Psoas muscle (tissue), 8 donors: ENCODE results near the gene GALNT10. TPM values are rescaled to one million over a fixed set of nuclear protein-coding genes. Genes with fewer than 3 reads are reported as not detected.

Experiments used
- ATAC-seq, 4 donors: fragments of 200-7000 bp; cut with Tn5 transposase; one replicate each; pipeline ENCODE4 v1.9.1; 2020; ENCODE audit warnings: moderate library complexity in 3 of 4, mild to moderate bottlenecking in 2 of 4
- DNase-seq, 2 donors: peaks; one replicate each; pipeline ENCODE4 v3.0.0-alpha.2; 2020
- H3K27ac ChIP-seq: fragments of 200-600 bp; one replicate; pipeline ENCODE4 v1.8.0; 2022
- H3K27me3 ChIP-seq, 3 donors: fragments of 200-600 bp in 1 of 3; one replicate each; pipeline versions ENCODE4 v1.6.1 to v1.8.0; 2013 to 2022; ENCODE audit warnings: low read length in 2 of 3, mild to moderate bottlenecking in 2 of 3, moderate library complexity in 1 of 3; ENCODE audit not compliant: insufficient read depth in 3 of 3
- H3K36me3 ChIP-seq, 2 donors: fragments of 200-600 bp in 1 of 2; one replicate each; pipeline versions ENCODE4 v1.6.1 to v1.8.0; 2013 to 2022; ENCODE audit warnings: low read depth in 1 of 2, mild to moderate bottlenecking in 1 of 2, moderate library complexity in 1 of 2; ENCODE audit not compliant: insufficient read depth in 1 of 2
- H3K4me1 ChIP-seq: fragments of 200-600 bp; one replicate; pipeline ENCODE4 v1.8.0; 2022
- H3K4me3 ChIP-seq: fragments of 200-600 bp; one replicate; pipeline ENCODE4 v1.8.0; 2022; ENCODE audit warnings: mild to moderate bottlenecking
- H3K9me3 ChIP-seq: fragments of 200-600 bp; one replicate; pipeline ENCODE4 v1.8.0; 2022
- WGBS, 3 donors: extraction: QIAGEN DNeasy Blood & Tissue Kit; methylation state at CpG; one replicate each; pipeline versions ENCODE4 v1.1.6 to v1.1.7; 2013; 5-methylcytosine and 5-hydroxymethylcytosine counted together
- intact Hi-C, 2 donors: fragments of 100-400 bp; cut with DNase I; formaldehyde crosslinking; loops; one replicate each; pipeline versions ENCODE4 v1.11.0 to v1.14.2; 2022
- polyA plus RNA-seq, 3 donors: library from polyadenylated mRNA; stranded (reverse); fragments of 200-250 nt; gene quantifications; one replicate each; pipeline ENCODE4 v1.2.3, GENCODE V29; 2013
- total RNA-seq, 4 donors: library from RNA; stranded (reverse); fragmentation: NEBNext Ultra II Directional in 2 of 4; extraction: Animal tissue kit (Norgen Biotek cat#: 25700) in 2 of 4; gene quantifications; one replicate each; pipeline versions ENCODE4 v1.2.1 to v1.2.4, GENCODE V29; 2021 to 2023
- TF ChIP-seq, protein P1 (sequence below): fragments of 200-600 bp; IDR thresholded peaks from one replicate; pipeline ENCODE4 v1.8.0; 2022; ENCODE audit warnings: antibody characterized with exemption
- donor health status: healthy with polysubstance abuse.
- donor health status: DM: no; HTN: no; CAD: no; lungs with moderate emphysema.
- donor health status: Bipolar disorder and iron deficiency.
- donor health status: healthy.
- donor health status: DM: yes; HTN: yes; CAD: no.
- donor health status: DM: no; HTN: no; CAD: no.
- donor health status: DM: no; HTN: no; CAD: no.
- donor health status: DM: yes; HTN: yes; CAD: no.

Gene GALNT10
- total and polyA plus RNA-seq, 7 donors = 4.2 to 9.9 (median 6.8) TPM

DNA sequence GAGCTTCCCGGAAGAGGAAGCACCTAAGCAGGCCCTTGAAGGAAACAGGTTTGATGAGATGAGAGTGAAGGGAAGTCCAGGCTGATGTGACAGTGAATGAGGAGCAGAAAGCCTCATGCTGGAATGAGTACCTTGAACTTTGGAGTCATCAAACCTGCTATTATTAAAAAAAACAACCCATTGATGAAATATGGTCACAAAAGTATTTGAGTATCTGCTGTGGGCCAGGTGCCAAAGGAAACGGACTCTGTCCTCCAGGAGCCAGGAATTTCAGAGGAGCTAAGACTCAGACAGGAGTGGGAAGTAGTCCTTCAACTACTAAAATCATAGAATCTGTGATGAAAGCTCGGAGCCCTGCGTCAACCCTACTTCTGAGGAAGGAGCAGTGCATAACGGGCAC lies 275.6 kb downstream of the GALNT10 start:
- intact Hi-C loops = loop anchor here (2.0 to 5.0 kb wide), 3 partner anchors 141 to 176 kb away; no protein-coding TSS in a partner anchor
- H3K4me3 ChIP-seq = no peak overlapping the region
- TF ChIP-seq, protein P1, sequence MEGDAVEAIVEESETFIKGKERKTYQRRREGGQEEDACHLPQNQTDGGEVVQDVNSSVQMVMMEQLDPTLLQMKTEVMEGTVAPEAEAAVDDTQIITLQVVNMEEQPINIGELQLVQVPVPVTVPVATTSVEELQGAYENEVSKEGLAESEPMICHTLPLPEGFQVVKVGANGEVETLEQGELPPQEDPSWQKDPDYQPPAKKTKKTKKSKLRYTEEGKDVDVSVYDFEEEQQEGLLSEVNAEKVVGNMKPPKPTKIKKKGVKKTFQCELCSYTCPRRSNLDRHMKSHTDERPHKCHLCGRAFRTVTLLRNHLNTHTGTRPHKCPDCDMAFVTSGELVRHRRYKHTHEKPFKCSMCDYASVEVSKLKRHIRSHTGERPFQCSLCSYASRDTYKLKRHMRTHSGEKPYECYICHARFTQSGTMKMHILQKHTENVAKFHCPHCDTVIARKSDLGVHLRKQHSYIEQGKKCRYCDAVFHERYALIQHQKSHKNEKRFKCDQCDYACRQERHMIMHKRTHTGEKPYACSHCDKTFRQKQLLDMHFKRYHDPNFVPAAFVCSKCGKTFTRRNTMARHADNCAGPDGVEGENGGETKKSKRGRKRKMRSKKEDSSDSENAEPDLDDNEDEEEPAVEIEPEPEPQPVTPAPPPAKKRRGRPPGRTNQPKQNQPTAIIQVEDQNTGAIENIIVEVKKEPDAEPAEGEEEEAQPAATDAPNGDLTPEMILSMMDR = no peak
- WGBS, 3 donors = 58 to 62% (median 61%) methylated on average over 5 of the region's 5 CpGs
- H3K27ac ChIP-seq = no peak overlapping the region
- H3K27me3 ChIP-seq = peaks cover 0 to 20% (median 4%) of the 10 kb centered on the region in 3 donors
- no peaks in the 10 kb centered on the region for H3K4me1 ChIP-seq
- no peak for ATAC-seq
- peaks cover 0 to 7% of the 10 kb centered on the region in 2 donors for H3K36me3 ChIP-seq
- H3K9me3 ChIP-seq = no peaks in the 10 kb centered on the region
- DNase-seq = no peak

DNA sequence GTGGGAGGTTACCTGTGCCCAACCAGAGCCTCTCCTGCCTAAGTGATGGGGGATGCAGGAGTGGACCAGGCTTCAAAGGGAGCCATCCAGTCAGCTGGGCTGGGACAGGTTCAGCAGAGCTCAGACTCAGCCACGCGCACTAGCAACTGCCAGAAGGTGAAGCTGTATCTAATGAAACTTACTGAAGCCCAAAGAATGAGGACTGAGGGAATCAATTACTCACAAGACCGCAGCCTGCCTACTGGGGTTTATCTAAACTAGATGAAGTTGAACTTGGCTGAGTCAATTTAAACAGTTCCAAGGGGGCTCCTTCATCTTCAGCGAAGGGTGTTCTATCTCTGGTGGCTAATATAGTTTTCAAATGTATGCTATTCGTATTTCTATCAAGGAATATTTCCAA lies 276.1 kb downstream of the GALNT10 start:
- Histone ChIP-seq H3K4me3 (no peak overlapping the region), H3K27me3 (peaks cover 0 to 25% (median 4%) of the 10 kb centered on the region in 3 donors), H3K36me3 (peaks cover 0 to 7% of the 10 kb centered on the region in 2 donors), H3K4me1 (no peaks in the 10 kb centered on the region), H3K27ac (no peak overlapping the region), H3K9me3 (no peaks in the 10 kb centered on the region)
- TF ChIP-seq, protein P1 = no peak
- ATAC-seq = no peak
- no peak for DNase-seq
- 81 to 85% (median 85%) methylated on average over 5 of the region's 5 CpGs for WGBS, 3 donors
- intact Hi-C loops = loop anchor here (2.0 to 5.0 kb wide), 3 partner anchors 141 to 176 kb away; no protein-coding TSS in a partner anchor

DNA sequence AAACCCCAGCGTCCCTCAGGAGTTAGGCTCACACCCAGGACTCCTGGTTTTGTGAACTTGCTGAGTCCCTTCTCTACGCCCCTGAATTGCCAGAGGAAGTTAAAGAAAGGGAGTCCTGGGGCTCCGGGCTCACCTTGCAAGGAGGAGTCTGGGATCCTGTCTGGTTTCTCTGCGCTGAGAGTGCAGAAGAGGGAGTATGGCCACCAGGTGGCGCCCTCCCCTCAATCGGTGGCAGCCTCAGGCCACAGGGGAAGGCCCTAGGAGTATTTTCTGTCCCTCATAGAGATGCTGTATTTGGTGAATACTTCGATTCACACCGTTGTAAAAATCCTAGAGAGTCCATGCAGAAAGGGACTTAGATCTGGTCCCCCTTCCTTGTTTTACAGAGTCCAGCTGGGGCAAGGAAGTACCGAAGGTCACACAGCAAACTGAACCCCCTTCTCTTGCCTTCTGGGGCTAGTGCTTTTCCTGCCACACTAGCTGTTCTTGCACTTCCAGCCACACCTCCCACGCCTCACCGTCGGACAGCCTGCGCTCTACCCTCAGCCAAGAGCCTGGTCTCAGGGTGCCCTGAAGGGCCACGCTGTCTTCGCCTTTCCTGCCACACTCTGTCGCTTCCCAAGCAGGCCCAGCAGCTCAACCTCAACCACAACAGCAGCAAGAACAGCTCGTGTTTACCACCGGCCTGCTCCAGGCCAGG lies 277.3 kb downstream of the GALNT10 start:
- WGBS, 3 donors = 40 to 49% (median 46%) methylated on average over 18 of the region's 18 CpGs
- intact Hi-C loops = loop anchor here (2.0 to 5.0 kb wide), 3 partner anchors 139 to 174 kb away; no protein-coding TSS in a partner anchor
- ATAC-seq (peak; percentile 89 to 95 (median 90)), DNase-seq (peak; percentile 79 to 84)
- Histone ChIP-seq H3K27ac (no peak overlapping the region), H3K27me3 (peaks cover 0 to 36% (median 7%) of the 10 kb centered on the region in 3 donors), H3K36me3 (peaks cover 0 to 4% of the 10 kb centered on the region in 2 donors), H3K4me1 (peaks cover 1% of the 10 kb centered on the region), H3K9me3 (no peaks in the 10 kb centered on the region), H3K4me3 (no peak overlapping the region)
- TF ChIP-seq, protein P1 = peak; percentile 92

DNA sequence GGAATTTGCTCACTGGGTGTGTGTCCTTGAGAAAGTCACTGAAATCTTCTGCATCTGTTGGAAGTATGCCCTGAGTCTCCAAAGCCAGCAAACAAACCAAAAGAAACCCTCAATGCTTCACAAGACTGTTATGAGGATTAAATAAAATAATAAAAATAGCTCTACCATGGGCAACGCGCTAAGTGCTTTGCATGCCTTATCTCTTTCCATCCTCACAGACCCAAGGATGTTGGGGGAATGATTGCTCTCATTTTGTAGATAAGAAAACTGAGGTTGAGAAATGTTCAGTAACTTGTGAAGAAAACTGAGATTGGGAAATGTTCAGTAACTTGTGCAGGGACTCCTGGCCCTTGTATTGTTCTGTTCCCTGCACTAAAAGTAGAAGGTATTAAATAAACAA lies 279.6 kb downstream of the GALNT10 start:
- no peaks in the 10 kb centered on the region for H3K36me3 ChIP-seq
- intact Hi-C loops = loop anchor here in 1 of 2 donors (10.0 kb wide), 1 partner anchor 475 kb away; the partner anchor contains the start of gene MRPL22
- ATAC-seq = no peak
- H3K4me3 ChIP-seq = no peak overlapping the region
- H3K27ac ChIP-seq = no peak overlapping the region
- WGBS, 3 donors = 64 to 69% (median 65%) methylated on average over 2 of the region's 2 CpGs
- H3K27me3 ChIP-seq = peaks cover 0 to 59% (median 26%) of the 10 kb centered on the region in 3 donors
- DNase-seq = no peak
- TF ChIP-seq, protein P1 = no peak
- H3K9me3 ChIP-seq = no peaks in the 10 kb centered on the region
- peaks cover 16% of the 10 kb centered on the region for H3K4me1 ChIP-seq

Other genes with a start within 250 kb of the GALNT10 start
- 10 to 100 TPM; 22.6 to 36.5 (median 28.0) TPM for gene FAM114A2, start 151.8 kb upstream of the GALNT10 start, total RNA-seq
- gene FAM114A2, start 151.8 kb upstream of the GALNT10 start, polyA plus RNA-seq = 10 to 100 TPM; 11.2 to 23.2 (median 11.4) TPM
- gene MFAP3, start 151.8 kb upstream of the GALNT10 start, total RNA-seq = 10 to 100 TPM; 22.1 to 27.1 (median 24.4) TPM
- gene MFAP3, start 151.8 kb upstream of the GALNT10 start, polyA plus RNA-seq = 10 to 100 TPM in 2 of 3 donors, 1 to 10 TPM in 1; 8.2 to 45.5 (median 13.6) TPM